ENCODE data around the gene HSD11B1L. TPM values are rescaled to one million over a fixed set of nuclear protein-coding genes. Genes with fewer than 3 reads are reported as not detected.
A peak's percentile ranks its signal among the peaks of the same experiment; 100 is the strongest.

HSD11B1L gene
- total RNA-seq, 2 experiments from 2014 or later: 2.4 to 2.9 TPM

DNA sequence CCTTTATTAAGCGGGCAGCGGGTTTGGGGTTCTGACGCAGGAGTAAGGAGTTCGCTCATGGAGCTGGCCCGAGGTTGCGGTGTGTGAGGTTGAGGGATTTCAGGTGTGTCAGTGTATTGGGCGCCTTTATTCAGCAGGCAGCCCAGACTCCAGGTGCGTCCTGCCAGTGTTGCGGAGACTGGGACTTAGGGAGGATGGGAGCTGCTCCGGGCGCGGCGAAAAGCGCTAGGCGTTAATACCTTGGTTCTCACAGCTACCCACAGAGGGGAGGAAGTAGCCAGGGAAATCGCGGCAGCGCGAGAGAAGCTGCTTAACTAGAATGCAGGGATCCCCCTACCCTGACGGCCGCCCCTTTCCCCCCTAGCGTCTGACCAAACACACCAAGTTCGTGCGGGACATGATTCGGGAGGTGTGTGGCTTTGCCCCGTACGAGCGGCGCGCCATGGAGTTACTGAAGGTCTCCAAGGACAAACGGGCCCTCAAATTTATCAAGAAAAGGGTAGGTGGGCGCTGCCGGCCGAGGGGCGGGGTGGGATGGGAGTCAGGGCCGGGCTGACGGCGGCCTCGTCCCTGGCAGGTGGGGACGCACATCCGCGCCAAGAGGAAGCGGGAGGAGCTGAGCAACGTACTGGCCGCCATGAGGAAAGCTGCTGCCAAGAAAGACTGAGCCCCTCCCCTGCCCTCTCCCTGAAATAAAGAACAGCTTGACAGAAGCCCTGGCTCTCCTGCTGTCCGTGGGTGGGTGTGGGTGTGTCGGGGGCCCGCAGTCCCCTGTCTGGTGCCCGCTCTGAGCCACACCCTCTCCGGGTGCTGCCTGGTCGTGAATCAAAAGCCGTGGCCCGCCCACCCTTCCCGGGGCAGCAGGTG, 10.4 kb downstream of the HSD11B1L start:
- Histone ChIP-seq H3K36me3 (ENCODE audit: insufficient read depth, low read length) (peaks cover 47% of the 10 kb centered on the region), H3K27me3 (ENCODE audit: control insufficient read depth in 1 of 2, insufficient read depth in 2 of 2, low read length in 2 of 2) (no peaks in the 10 kb centered on the region), H3K4me1 (ENCODE audit: insufficient read depth, low read length) (peaks cover 50% of the 10 kb centered on the region), H3K27ac (ENCODE audit: low read depth in 1 of 2, low read length in 2 of 2) (peak overlapping the region; percentile 91 to 95), H3K4me3 (ENCODE audit: low read length) (peak overlapping the region; percentile 100), H3K9me3 (ENCODE audit: control insufficient read depth in 1 of 2, insufficient read depth in 1 of 2, low read length in 2 of 2) (peaks cover 0 to 6% of the 10 kb centered on the region in 2 experiments)
- H3K36me3 Mint-ChIP-seq (ENCODE audit: low read depth): peaks cover 52% of the 10 kb centered on the region
- DNase-seq (peak in 7 of 14 experiments; percentile 17 to 66 (median 37)), ATAC-seq (ENCODE audit: poor library complexity) (peak; percentile 24)
- intact Hi-C loops (cut with DNase I, micrococcal nuclease): loop anchor here (1.0 to 2.0 kb wide), 2 partner anchors 29 to 102 kb away; partner anchors contain the start of genes CATSPERD (in 2 of the 2) and LONP1 (in 2 of the 2)
- H3K4me1 Mint-ChIP-seq (ENCODE audit: low read depth): peaks cover 42% of the 10 kb centered on the region
- ChIA-PET POLR2A (interaction anchor here (0.7 to 3.1 kb wide), 10 partner anchors 12 to 332 kb away, joined by 3 to 51 read pairs (median 4); partner anchors contain the start of genes CATSPERD, DUS3L, LONP1 and NDUFA11), CTCF (interaction anchor here (1.3 to 2.6 kb wide), 3 partner anchors 25 to 30 kb away, joined by 6 to 20 read pairs (median 7); partner anchors contain the start of genes CATSPERD and LONP1)
- peak overlapping the region; percentile 96 for H3K4me3 Mint-ChIP-seq
- H3K9me3 Mint-ChIP-seq: no peaks in the 10 kb centered on the region
- no peaks in the 10 kb centered on the region for H3K27me3 Mint-ChIP-seq
- TF ChIP-seq, protein P1, sequence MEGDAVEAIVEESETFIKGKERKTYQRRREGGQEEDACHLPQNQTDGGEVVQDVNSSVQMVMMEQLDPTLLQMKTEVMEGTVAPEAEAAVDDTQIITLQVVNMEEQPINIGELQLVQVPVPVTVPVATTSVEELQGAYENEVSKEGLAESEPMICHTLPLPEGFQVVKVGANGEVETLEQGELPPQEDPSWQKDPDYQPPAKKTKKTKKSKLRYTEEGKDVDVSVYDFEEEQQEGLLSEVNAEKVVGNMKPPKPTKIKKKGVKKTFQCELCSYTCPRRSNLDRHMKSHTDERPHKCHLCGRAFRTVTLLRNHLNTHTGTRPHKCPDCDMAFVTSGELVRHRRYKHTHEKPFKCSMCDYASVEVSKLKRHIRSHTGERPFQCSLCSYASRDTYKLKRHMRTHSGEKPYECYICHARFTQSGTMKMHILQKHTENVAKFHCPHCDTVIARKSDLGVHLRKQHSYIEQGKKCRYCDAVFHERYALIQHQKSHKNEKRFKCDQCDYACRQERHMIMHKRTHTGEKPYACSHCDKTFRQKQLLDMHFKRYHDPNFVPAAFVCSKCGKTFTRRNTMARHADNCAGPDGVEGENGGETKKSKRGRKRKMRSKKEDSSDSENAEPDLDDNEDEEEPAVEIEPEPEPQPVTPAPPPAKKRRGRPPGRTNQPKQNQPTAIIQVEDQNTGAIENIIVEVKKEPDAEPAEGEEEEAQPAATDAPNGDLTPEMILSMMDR (IDR thresholded peaks at IDR 0.05): no peak
- H3K27ac Mint-ChIP-seq: peak overlapping the region; percentile 96

DNA sequence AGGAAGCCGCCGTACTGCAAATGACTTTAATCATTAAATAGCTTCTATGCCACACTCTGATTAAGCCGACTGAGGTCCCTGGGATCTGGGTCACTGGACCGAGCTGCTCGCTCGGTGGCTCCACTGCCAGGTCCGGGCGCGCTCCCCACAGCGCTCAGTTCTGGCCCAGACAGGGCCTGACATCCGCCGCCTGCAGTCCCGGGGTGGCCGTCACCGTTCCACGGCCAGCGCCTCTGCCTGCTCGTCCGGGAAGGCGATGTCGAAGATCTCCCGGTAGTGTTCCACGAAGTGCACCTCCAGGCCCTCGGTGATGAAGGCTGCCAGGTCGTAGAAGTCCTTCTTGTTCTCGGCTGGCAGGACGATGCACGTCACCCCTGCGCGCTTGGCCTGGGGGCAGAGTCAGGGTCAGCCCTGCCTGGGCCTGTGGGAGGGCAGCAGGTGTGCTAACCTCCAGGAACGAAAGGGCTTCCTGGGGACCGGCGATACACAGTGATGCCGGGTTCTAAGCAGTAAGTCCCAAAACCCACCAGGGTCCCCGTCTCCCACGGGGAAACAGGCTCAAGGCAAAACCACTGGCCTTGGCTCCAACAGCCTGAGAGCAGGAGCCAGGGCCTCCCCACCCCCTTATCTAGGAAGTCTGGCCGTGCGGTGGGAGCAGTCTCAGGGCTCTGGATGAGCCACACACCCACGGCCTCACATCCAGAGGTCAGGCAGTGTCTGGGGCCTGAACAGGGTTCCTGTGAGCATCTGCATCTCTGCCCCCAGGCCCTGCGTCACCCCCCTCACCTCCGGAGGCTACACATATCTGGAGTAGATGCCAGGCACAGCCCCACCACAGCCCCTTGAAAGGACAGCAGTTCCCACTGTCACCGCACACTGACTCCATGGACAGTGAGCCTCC, 11.2 kb downstream of the HSD11B1L start:
- peaks cover 56% of the 10 kb centered on the region for H3K36me3 ChIP-seq (ENCODE audit: insufficient read depth, low read length)
- POLR2A ChIA-PET: interaction anchor here (0.7 to 3.1 kb wide), 5 partner anchors 26 to 331 kb away, joined by 4 to 51 read pairs (median 6); partner anchors contain the start of genes CATSPERD, LONP1, SAFB and SAFB2
- ATAC-seq (ENCODE audit: poor library complexity) (no peak), DNase-seq (peak in 2 of 14 experiments; percentile 27 to 49)
- H3K4me1 ChIP-seq (ENCODE audit: insufficient read depth, low read length): peaks cover 42% of the 10 kb centered on the region
- CTCF ChIA-PET: interaction anchor here (2.6 kb wide), 1 partner anchor 29 kb away, joined by 20 read pairs; the partner anchor contains the start of genes CATSPERD and LONP1
- intact Hi-C loops (cut with DNase I, micrococcal nuclease): loop anchor here in 1 of 2 experiments (2.0 kb wide), 1 partner anchor 101 kb away; no protein-coding TSS in a partner anchor
- Mint-ChIP-seq H3K4me1 (ENCODE audit: low read depth) (peaks cover 37% of the 10 kb centered on the region), H3K27me3 (no peaks in the 10 kb centered on the region), H3K9me3 (no peaks in the 10 kb centered on the region), H3K4me3 (peak overlapping the region; percentile 96), H3K36me3 (ENCODE audit: low read depth) (peaks cover 58% of the 10 kb centered on the region), H3K27ac (peak overlapping the region; percentile 96)
- peak overlapping the region; percentile 100 for H3K4me3 ChIP-seq (ENCODE audit: low read length)
- H3K27ac ChIP-seq (ENCODE audit: low read depth in 1 of 2, low read length in 2 of 2): peak overlapping the region; percentile 31 to 95
- no peaks in the 10 kb centered on the region for H3K27me3 ChIP-seq (ENCODE audit: control insufficient read depth in 1 of 2, insufficient read depth in 2 of 2, low read length in 2 of 2)
- peaks cover 0 to 6% of the 10 kb centered on the region in 2 experiments for H3K9me3 ChIP-seq (ENCODE audit: control insufficient read depth in 1 of 2, insufficient read depth in 1 of 2, low read length in 2 of 2)
- TF ChIP-seq, protein P1 (IDR thresholded peaks at IDR 0.05): no peak

DNA sequence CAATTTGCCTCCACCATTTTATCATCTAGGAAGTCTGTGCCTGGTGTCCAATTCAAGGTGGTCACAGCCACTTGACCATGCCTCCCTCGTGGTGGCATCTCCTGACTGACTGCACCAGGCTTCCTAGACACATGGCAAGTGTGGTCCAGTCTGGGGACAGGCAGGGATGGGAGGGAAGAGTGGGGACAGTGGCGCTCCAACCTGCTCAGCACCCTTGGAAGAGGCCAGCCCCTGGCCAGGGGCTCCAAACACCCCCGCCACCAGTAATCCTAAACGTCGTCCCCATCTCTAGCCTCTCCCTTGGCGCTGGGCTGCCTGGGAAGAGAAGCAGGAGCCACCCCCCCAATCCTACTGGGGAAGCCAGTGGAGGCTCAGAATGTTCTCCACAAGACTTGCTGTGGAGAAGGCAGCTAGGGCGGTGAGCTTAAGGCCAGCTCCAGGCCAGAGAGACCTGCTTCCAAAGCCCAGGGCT, 11.9 kb downstream of the HSD11B1L start:
- DNase-seq (no peak), ATAC-seq (ENCODE audit: poor library complexity) (no peak)
- TF ChIP-seq, protein P1 (IDR thresholded peaks at IDR 0.05): no peak
- Histone ChIP-seq H3K27ac (ENCODE audit: low read depth in 1 of 2, low read length in 2 of 2) (no peak overlapping the region), H3K36me3 (ENCODE audit: insufficient read depth, low read length) (peaks cover 58% of the 10 kb centered on the region), H3K4me3 (ENCODE audit: low read length) (no peak overlapping the region), H3K27me3 (ENCODE audit: control insufficient read depth in 1 of 2, insufficient read depth in 2 of 2, low read length in 2 of 2) (no peaks in the 10 kb centered on the region), H3K4me1 (ENCODE audit: insufficient read depth, low read length) (peaks cover 36% of the 10 kb centered on the region), H3K9me3 (ENCODE audit: control insufficient read depth in 1 of 2, insufficient read depth in 1 of 2, low read length in 2 of 2) (peaks cover 0 to 5% of the 10 kb centered on the region in 2 experiments)
- Mint-ChIP-seq H3K4me3 (peak overlapping the region; percentile 73), H3K27ac (peak overlapping the region; percentile 96), H3K9me3 (no peaks in the 10 kb centered on the region), H3K4me1 (ENCODE audit: low read depth) (peaks cover 37% of the 10 kb centered on the region), H3K27me3 (no peaks in the 10 kb centered on the region), H3K36me3 (ENCODE audit: low read depth) (peaks cover 59% of the 10 kb centered on the region)
- ChIA-PET CTCF (no interaction called here), POLR2A (no interaction called here)
- intact Hi-C loops (cut with DNase I, micrococcal nuclease): no loop called here

Measured in CD4-positive, alpha-beta T cell (primary cell).